ENCODE results near the gene PRICKLE3. TPM values are rescaled to one million over a fixed set of nuclear protein-coding genes. Genes with fewer than 3 reads are reported as not detected.
A peak's percentile ranks its signal among the peaks of the same experiment; 100 is the strongest.
"Not testable (repeated sequence)": the region's sequence is repeated elsewhere in the genome, so short reads cannot be mapped to it uniquely, and the experiment has no call there.

Gene PRICKLE3
- polyA plus RNA-seq, 12 donors, result 2.4 to 8.7 (median 3.7) TPM; not detected in 2

DNA sequence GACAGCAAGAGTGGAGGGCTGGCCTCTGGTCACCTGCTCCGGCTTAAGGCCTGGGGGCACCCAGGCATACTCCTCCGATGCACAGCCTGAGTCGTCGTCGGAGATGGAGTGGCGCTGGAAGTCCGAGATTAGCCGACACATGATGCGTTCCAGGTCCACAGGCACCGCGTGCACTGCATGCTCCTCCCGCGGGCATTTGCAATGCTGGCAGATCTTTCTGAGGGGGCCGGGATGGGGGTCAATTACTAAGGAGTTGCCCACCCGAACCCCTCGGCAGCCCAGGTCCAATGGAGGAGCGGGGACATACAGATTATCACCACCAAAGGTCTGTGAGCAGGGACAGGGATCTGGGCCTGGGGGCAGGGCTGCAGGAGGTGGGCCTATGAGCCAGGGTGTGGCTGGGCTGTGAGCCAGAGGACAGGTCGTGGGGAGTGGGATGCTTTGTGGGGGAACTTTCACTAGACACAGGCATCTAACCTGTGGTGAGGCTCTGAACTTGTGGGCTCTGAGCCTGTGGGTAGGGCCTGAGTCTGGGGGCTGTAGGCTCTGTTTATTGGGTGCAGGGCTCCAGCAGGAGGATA lies 2.4 kb downstream of the PRICKLE3 start:
- no peak for DNase-seq

DNA sequence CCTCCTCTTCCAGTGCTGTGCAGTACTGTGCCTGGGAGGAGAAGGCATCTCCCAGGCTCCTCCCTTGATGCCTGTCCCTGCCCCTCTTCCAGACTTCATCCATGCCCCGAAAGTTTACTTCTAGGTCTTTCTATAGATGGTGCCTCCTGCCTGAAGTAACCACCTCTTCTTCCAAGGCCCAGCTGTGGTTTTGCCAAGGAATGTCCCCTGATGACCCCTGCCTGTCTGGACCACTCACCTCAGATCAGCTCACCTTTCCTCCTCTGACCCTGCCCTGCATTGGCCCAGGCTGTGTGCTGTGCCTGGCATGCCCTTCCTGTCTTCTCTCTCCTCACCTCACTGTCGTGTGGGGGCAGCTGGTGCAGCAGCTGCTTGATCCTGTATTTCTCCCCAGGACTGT lies 6.8 kb downstream of the PRICKLE3 start:
- no peak for DNase-seq

DNA sequence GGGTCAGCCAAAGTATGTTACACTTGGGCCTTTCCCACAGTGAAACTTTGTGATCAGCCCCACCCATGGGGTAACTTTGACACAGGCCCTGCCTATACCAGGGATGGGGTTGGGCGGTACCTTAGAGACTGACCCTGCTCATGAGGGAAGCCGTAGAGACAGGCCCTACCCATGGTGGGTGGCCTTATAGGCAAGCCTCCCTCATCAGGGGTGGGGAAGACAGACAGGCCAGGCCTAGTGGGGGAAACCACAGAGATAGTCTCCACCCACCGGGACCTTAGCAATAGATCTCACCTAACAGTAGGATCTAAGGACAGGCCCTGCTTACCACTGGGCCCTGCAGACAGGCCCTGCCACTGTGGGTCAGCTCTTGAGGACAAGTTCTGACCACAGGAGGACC lies 7.6 kb downstream of the PRICKLE3 start:
- DNase-seq, result no peak

DNA sequence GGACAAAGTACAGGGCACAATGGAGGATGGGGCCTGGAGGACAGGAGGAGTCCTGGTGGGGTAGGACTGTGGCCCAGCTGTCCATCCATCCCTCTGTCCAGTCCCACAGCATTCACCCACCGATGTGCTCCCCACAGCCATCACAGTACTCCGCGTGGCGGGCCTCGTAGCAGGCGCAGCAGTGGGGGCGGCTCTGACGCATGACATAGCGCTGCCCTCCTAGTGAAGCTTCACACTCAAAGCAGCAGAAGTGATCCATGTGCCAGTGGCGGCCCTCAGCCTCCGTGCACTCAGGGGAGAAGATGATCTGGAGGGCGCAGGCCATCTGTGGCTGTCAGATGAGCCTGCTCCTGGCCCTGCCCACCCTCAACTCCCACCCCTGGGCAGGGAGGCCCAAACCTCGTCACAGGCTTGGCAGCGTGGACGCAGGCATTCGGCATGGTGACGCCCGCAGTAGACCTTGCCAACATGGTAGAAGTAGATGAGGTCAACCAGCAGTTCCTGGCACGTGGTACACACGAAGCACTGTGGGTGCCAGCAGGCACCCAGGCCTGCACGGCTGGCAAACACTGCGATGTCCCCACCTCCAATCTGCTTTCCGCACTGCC lies 8.2 kb downstream of the PRICKLE3 start:
- no peak for DNase-seq

DNA sequence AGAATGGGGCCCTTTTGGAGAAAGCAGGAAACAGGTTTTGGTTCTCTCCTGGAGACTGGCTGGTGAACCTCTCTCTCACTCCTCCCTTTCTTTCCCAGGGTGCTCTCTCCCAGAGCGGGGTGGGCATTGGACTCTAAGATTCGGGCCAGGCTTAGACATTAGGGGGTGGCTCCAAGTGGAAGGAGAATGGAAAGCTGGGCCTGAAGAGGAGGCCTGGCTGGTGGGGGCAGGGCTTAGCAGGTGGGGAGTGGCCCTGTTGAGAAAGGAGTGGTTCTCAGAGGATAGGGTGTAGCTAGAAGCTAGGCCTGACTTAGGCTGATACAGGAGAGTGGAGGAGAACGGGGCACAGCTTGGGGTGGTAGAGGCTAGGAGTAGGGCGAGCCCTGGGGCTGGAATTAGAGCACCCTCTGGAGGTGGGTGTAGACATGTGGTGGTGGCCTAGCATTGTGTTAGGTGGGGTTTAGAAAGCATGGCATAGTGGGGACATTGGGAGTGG lies 8.8 kb downstream of the PRICKLE3 start:
- no peak for DNase-seq

DNA sequence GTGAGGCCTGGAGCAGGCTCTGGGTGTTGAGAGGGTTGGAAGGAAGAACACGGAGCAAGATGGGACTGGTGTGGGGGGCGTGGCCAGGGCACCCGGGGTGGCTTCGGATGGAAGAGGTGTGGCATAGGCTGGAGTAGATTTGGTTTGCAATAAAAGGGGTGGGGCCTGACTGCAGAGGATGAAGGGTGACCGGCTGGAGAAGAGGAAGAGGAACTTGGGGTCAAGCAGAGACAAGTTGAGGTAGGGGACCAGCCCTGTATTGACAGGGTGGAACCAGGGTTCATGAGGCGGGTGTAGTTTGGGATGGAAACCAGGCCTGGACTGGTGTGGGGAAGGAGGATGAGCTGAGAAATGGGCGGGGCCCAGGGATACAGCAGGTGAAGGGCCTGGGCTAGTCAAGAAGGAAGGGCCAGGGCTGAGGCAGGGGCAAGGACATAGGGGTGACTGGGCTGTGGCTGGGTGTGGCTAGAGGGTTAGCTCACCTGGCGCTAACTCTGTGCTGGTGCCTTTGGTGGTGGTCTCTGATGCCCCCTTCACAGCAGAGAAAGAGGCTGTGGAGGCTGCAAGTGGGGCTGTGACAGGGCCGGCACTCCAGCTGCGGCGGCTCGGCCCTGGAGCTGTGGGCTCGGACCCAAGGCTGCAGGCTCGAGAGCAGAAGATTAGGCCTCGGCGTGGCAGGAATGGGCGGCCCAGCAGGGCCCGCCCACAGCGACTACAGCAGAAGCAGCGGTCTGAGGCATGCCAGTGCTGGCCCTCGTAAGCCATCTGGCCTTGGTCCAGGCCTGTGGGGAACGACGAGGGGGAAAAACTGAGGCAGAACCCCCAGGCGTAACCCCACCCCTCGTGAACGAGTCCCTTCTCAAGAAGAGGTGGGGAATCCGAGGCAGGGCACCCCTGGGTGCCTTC lies 9.5 kb downstream of the PRICKLE3 start:
- no peak for DNase-seq

DNA sequence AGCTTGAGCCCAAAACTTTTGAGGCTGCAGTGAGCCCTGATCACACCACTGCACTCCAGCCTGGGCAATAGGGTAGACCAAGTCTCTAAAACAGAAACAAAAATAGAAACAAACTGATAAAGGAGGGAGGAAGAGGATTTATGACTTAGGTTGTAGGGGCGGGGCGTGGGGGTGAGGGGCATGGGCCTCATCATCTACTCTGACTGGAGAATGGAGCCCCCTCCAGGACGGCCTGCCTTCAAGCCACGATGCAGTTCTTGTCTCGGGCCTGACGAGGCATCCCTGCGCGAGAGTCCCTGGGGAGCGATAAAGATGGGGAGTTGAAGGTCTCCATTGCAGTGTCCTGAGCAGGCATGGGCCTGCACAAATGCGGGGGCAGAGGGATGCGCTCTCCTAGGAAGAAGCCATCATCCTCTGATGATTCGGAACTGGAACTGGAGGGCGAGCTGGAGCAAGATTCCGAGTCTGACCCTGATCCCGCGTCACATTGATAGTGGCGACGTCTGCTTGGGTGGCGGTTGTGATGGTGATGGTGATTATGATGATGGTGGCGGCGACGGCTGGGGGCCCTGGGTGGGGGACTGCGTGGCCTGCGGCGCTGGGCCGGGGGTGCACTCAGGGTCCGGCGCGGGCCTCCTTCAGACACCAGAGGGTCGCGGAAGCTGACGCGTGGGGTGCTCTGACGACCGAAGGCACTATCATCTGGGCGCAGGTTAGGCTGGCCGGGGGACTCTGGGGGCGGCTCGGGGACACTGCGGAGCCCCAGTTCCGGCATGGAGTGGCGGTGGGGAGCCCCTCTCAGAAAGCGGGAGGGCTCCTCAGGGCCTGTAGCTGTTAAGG lies 10.5 kb downstream of the PRICKLE3 start:
- no peak for DNase-seq

DNA sequence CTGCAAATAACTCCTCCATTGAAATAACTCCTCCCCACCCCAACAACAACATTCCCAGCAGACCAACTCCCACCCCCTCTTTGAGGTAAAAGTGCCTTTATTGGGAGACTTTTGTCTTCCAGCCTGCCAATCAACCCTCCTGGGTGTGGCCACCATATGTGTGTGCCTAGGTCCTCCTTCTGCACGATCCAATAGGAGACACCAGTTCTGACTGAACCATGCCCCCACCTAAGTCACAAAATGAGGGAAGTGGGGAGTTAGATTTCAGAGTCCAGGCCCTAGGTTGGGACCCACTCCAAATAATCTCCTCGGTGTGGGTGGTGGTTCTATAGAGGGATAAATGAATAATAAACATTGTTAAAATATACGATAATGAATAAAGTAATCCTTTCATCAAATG lies 11.4 kb downstream of the PRICKLE3 start:
- DNase-seq, result no peak

DNA sequence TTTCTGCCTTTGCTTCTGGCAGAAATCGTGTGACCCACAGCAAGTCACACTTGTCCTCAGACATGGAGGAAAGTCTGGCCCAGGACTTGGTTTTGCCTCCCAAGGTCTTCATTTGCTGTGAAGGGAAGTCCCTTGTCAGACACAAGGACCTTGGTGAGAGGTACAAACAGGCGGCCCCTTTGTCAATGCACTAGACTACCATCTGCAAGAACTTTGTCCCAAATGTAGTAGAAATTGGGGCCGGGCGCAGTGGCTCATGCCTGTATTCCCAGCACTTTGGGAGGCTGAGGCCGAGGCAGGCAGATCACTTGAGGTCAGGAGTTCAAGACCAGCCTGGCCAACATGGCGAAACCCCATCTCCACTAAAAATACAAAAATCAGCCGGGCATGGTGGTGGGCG lies 12.6 kb downstream of the PRICKLE3 start:
- not testable (repeated sequence) for DNase-seq

DNA sequence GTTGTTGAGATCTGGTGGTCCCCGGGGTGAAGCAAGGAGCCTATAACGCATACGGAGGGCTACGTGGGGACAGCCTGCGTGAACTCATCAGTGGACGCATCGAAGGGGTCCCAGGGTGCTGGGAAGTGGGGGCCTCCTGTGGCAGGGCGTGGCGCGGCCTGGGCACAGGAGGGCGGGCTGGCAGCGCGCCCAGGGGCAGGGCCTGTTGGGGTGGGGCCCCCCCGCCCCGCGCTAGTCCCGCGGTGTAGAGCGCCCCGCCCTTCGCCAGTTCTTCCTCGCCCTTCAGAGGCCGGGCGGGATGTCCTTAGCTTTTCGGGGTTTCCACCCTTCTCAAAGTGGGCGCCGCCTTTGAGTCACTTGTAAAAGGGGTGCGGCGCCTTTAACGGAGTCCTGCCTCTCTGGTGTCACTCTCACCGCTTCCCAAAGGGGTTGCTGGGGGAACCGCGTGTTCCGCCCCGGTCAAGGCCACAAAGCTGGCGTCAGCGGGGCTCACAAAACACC lies 13.8 kb downstream of the PRICKLE3 start:
- DNase-seq, result no peak

DNA sequence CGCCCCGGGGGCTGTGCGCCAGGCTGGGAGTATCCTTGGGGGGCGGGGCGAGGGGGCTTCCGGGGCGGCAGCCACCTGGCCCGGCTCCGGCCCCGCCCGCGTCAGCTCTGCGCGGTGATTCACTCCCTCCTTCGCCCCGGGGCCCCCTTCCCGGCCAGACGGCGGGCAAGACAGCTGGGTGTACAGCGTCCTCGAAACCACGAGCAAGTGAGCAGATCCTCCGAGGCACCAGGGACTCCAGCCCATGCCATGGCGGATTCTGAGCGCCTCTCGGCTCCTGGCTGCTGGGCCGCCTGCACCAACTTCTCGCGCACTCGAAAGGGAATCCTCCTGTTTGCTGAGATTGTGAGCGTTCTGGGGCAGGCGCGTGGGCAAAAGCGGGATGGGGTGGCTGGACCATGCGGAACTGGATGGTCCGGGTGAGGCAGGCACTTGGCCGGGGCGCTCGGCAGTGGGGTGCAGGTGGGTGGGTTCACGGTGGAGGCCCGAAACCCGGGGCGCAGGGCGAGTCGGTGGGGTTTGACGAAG lies 14.4 kb downstream of the PRICKLE3 start, which contains the start of gene PLP2:
Gene PLP2, plus strand, starts transcription at position 147 of the 528 bp plus-strand sequence. Its CDS starts 103 bp downstream, at position 250.
- no peak for DNase-seq

DNA sequence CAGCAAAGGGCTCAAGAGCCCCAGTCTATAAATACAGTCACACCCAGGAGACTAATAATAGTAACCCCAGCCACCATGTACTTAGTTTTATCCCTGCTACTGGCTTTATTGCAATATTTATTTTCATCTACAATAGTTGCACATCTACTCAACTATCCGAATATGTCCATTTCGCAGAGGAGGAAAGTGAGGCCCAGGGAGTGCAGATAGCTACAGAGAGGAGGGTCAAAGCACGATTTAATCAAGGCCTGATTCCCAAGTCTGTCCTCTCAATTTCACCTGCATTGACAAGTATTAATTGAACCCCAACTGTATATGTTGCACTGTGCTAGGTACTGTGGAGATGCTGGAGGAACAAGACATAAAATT lies 18.4 kb downstream of the PRICKLE3 start:
- no peak for DNase-seq

DNA sequence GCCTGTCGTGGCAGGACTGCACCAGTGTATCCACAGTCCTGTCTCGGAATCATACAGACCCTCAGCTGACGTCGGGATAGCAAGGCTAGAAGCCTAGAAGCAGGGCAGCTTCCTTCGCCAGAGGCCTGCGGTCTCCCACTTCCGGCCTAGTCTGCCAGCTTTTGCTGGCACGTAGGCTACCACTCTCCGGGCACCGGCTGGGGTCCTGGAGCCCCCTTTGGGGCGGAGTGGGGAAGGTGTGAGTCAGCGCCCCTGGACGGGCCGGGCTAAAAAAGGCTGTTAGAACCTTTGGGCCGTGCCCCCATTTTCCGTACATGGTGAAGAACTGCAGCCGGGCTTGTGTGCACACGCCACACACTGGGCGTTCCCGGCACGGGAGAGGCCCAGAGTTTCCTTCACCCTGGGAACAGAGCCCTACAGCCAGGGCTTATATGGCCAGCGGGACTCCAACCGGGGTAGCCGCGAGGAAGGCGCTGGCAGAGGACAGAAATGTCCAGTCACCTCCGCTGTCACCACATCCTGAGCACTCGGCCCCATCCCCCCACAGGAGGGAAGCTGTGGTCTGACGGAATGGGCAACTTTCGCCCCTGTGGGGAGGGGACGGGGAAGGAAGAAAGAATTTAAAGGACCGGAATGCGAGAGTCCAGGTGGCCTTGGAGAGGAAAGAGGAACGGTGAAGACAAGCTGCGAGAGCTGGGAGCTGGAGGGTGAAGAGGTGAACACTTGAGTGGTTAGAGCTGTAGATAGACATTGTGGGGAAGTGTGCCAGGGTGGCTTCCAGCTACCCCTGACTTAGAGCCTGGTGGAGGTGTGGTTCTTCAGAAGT lies 19.0 kb downstream of the PRICKLE3 start:
- no peak for DNase-seq

DNA sequence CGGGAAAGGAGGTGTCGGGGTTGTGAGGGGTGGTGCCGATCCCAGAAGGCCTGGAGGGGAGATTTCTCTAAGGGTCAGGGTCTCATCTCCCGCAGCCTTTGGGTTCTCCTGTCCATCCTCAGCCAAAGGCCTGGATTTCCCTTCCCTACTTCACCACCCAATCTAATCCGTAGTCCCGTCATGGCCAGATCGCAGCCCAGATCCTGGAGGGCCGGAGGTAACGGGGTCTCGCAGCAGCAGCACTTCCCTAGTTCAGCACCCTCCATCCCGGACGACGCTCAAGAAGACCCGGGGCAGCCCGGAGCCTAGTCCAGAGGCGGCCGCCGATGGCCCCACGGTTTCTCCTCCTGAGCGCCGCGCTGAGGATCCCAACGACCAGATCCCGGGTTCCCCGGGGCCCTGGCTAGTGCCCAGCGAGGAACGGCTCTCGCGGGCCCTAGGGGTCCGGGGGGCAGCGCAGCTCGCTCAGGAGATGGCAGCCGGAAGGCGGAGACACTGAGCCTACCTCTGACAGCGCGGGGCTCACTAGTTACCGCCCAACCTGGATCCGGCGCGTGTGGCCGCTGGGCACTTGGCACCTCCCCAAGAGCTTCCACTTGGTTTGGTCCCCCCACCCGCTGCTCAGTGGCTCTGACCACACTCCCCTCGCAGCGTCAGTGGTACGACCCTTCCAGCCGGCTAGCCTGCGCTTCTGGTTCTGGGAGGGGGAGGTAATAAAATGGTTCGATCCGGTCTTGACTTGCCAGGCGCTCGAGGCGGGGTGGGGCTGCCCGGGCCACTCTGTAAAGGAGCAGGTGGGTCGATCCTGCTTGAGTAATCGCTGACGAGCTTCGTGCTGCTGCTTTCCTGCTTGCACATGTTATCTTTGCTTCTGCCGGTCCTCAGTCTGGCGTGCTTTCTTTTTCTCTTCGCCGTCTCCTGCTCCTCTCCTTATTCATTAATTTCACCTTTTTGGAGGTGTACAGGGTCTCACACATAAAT lies 20.0 kb downstream of the PRICKLE3 start:
- DNase-seq, result no peak

DNA sequence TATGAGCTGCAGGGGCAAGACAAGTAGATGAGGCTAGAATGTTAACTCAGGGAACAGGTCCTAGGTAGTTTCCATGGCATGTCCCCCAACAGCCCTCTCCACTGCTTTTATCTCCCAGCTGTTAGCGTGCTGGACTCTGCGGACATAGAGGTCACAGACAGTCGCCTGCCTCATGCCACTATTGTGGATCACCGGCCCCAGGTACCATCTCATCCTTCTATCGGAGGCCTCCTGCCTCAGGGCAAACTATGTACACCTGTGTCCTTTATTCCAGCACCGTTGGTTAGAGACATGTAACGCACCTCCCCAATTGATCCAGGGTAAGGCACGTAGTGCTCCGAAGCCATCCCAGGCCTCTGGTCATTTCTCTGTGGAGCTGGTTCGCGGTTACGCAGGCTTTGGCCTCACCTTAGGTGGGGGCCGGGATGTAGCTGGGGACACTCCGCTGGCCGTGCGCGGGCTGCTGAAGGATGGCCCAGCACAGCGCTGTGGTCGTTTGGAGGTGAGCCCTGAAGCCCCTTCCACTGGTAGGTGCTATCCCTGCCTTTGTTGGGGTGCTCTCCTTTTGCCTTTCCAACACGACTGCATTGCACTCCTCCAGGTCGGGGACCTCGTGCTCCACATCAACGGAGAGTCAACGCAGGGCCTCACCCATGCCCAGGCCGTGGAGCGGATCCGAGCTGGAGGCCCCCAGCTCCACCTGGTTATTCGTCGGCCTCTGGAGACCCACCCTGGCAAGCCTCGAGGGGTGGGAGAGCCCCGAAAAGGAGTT lies 21.4 kb downstream of the PRICKLE3 start:
- DNase-seq, result no peak

DNA sequence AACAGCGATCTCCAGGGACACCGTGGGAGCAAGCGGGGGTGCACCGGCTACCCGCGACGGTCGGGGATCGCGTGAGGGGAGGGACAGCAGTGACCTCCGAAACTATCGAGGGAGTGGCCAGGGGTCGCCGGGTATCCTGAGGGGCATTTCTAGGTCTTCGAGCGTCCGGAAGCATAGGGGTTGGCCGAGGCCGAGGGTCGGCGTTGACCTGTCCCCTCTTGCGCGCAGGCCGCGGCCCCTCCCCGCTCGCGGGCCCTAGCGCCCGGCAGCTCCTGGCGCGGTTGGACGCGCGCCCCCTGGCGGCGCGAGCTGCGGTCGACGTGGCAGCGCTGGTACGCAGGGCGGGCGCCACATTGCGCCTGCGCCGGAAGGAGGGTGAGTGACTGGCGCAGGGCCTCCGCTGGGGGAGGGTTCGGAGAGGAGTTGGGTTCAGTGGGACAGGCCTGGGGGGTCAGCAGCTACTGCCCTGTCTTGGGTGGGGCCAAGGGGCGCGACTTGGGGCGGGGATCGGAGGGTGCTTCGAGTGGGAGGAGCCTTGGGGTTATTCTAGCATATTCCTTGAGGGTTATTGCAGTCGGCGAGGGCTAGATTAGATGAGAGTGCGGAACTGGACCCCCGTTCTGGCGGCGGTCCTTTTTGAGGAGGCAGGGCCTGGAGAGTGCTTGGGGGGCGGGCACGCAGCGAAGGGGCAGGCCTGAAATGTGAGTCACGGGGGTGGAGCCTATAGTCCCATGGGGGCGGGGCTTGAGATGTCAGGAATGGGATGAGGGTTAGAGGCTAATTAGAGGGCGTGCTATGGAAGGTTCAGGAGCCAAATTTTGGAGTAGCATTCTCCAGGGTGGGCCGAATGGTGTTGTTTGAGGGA lies 22.4 kb downstream of the PRICKLE3 start:
- peak; percentile 83 for DNase-seq

DNA sequence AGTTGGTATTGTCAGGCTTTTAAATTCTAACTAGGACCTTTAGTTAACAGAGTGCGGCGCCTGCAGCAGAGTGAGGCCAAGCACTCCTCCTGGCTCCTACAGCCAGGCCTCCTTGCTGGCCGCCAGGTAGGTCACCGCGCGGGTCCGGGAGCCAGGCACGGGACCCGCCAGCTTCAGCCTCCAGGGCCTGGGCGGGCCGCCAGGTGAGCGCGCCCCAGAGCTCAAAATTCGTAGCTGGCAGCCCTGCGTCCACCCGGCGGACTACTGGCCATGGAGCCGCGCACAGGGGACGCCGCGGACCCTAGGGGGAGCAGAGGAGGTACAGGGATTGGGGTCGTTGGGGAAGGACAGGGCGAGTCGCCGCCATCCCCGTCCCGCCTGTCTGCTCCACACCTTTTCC lies 23.6 kb downstream of the PRICKLE3 start, which contains the start of gene MAGIX:
Gene MAGIX, plus strand, starts transcription at position 139 of the 400 bp plus-strand sequence. Its CDS starts 132 bp downstream, at position 271.
- DNase-seq, result no peak
